Measurements from ENCODE around the gene CNPY1.

DNA sequence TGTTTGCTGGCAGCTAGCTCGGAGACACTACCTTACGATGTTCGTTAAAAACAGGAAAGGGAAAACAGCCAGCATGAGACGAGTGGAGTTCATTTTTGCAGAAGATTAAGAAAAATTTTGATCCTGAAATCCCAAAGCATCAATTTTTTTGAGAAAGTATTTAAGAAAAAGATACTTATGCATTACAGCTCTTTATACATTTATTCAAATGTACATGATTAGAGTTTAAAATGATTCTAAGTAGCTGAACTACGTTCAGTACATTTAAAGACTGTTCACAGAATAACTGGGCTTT, 34.7 kb downstream of the CNPY1 start:
- TF ChIP-seq CTCF (IDR thresholded peaks at IDR 0.05; ENCODE audit: borderline replicate concordance, extremely low read depth, low read length, poor library complexity, severe bottlenecking) (no peak), EZH2 (IDR thresholded peaks at IDR 0.05; ENCODE audit: borderline replicate concordance, low read depth, low read length, severe bottlenecking) (no peak)

All from DND-41 (cell line).